Ishikawa (cell line): Measurements from ENCODE around the gene CARD16.

Experiments used
- CEBPB ChIP-seq: IDR thresholded peaks from 2 replicates; pipeline ENCODE4 v1.6.1; 2012
- CREB1 ChIP-seq: IDR thresholded peaks from 2 replicates; pipeline ENCODE4 v1.6.1; 2012; ENCODE audit warnings: low read depth
- EGR1 ChIP-seq: IDR thresholded peaks from 2 replicates; pipeline ENCODE4 v1.6.1; 2012
- EP300 ChIP-seq: IDR thresholded peaks from 2 replicates; pipeline ENCODE4 v1.6.1; 2012; ENCODE audit warnings: borderline replicate concordance
- FOXM1 ChIP-seq: IDR thresholded peaks from 2 replicates; pipeline ENCODE4 v1.6.1; 2012; ENCODE audit warnings: low read depth, borderline replicate concordance
- NFIC ChIP-seq: IDR thresholded peaks from 2 replicates; pipeline ENCODE4 v1.6.1; 2012
- RAD21 ChIP-seq: IDR thresholded peaks from 2 replicates; pipeline ENCODE4 v1.6.1; 2012; ENCODE audit warnings: low read depth
- TAF1 ChIP-seq: IDR thresholded peaks from 2 replicates; pipeline ENCODE4 v1.6.1; 2012; ENCODE audit warnings: low read depth, mild to moderate bottlenecking
- TCF12 ChIP-seq: IDR thresholded peaks from 2 replicates; pipeline ENCODE4 v1.6.1; 2012; ENCODE audit warnings: low read depth
- TEAD4 ChIP-seq: IDR thresholded peaks from 2 replicates; pipeline ENCODE4 v1.6.1; 2012
- YY1 ChIP-seq: IDR thresholded peaks from 2 replicates; pipeline ENCODE4 v1.6.1; 2012; ENCODE audit warnings: low read depth
- ZBTB7A ChIP-seq: IDR thresholded peaks from 2 replicates; pipeline ENCODE4 v1.6.1; 2012; ENCODE audit warnings: low read depth
- TF ChIP-seq, protein P1 (sequence below): IDR thresholded peaks from 2 replicates; pipeline ENCODE4 v1.6.1; 2012
- TF ChIP-seq, protein P2 (sequence below): IDR thresholded peaks from 2 replicates; pipeline ENCODE4 v1.6.1; 2012; ENCODE audit warnings: low read depth, mild to moderate bottlenecking
- TF ChIP-seq, protein P3 (sequence below): IDR thresholded peaks from 2 replicates; pipeline ENCODE4 v1.6.1; 2012

CARD16 gene

DNA sequence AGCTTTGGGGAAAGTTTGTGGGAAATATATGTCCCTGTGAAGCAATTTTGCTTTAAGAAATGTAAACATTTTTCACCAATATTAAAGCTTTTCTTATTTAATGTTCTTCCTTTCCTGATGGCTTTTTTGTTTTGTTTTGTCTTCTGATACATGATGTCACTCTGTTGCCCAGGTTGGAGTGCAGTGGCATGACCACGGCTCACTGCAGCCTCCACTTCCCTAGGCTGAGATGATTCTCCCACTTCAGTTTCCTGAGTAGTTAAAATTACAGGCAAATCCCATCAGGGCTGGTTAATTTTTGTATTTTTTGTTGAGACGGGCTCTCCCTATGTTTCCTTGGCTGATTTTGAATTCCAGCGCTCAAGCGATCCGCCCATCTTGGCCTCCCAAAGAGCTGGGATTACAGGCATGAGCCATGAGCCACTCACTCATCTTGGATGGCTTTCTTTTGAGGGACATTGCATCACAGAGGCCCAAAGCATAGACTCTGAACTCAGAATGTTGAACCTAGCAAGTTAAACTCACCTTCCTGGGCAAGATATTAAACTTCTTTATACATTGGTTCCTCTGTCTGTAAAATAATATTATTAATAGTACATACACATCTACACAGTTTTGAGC, 651 bp upstream of the CARD16 start:
- TF ChIP-seq TCF12 (no peak), YY1 (no peak), TAF1 (no peak), ZBTB7A (no peak), FOXM1 (no peak), CREB1 (no peak), EP300 (no peak), CEBPB (no peak), TEAD4 (no peak), EGR1 (no peak), RAD21 (no peak), NFIC (no peak)
- TF ChIP-seq, protein P1, sequence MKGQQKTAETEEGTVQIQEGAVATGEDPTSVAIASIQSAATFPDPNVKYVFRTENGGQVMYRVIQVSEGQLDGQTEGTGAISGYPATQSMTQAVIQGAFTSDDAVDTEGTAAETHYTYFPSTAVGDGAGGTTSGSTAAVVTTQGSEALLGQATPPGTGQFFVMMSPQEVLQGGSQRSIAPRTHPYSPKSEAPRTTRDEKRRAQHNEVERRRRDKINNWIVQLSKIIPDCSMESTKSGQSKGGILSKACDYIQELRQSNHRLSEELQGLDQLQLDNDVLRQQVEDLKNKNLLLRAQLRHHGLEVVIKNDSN: no peak
- TF ChIP-seq, protein P2, sequence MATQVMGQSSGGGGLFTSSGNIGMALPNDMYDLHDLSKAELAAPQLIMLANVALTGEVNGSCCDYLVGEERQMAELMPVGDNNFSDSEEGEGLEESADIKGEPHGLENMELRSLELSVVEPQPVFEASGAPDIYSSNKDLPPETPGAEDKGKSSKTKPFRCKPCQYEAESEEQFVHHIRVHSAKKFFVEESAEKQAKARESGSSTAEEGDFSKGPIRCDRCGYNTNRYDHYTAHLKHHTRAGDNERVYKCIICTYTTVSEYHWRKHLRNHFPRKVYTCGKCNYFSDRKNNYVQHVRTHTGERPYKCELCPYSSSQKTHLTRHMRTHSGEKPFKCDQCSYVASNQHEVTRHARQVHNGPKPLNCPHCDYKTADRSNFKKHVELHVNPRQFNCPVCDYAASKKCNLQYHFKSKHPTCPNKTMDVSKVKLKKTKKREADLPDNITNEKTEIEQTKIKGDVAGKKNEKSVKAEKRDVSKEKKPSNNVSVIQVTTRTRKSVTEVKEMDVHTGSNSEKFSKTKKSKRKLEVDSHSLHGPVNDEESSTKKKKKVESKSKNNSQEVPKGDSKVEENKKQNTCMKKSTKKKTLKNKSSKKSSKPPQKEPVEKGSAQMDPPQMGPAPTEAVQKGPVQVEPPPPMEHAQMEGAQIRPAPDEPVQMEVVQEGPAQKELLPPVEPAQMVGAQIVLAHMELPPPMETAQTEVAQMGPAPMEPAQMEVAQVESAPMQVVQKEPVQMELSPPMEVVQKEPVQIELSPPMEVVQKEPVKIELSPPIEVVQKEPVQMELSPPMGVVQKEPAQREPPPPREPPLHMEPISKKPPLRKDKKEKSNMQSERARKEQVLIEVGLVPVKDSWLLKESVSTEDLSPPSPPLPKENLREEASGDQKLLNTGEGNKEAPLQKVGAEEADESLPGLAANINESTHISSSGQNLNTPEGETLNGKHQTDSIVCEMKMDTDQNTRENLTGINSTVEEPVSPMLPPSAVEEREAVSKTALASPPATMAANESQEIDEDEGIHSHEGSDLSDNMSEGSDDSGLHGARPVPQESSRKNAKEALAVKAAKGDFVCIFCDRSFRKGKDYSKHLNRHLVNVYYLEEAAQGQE: no peak
- TF ChIP-seq, protein P3, sequence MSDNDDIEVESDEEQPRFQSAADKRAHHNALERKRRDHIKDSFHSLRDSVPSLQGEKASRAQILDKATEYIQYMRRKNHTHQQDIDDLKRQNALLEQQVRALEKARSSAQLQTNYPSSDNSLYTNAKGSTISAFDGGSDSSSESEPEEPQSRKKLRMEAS: no peak

DNA sequence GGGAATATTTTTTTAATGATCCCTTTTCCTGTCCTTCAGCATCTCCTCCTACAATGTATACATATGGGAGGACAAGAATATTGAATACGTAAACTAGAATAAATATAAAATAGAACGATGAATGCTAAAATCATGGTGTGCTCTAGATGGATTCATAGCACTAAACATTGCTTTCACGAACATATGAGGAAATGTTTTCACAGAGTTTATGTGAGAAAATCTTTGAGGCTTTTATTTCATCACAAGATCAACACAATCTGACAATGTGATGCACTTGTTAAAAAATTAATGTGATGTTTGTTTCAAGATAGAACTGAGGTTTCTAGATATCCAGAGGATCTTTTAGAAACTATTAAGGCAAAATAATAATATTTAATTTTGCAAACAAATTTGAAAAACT, 3.0 kb downstream of the CARD16 start:
- TF ChIP-seq EP300 (no peak), NFIC (no peak), FOXM1 (no peak), CEBPB (no peak), EGR1 (no peak), TCF12 (no peak), ZBTB7A (no peak), TAF1 (no peak), RAD21 (no peak), CREB1 (no peak), TEAD4 (no peak), YY1 (no peak)
- TF ChIP-seq, protein P1: no peak
- TF ChIP-seq, protein P2: no peak
- TF ChIP-seq, protein P3: no peak

DNA sequence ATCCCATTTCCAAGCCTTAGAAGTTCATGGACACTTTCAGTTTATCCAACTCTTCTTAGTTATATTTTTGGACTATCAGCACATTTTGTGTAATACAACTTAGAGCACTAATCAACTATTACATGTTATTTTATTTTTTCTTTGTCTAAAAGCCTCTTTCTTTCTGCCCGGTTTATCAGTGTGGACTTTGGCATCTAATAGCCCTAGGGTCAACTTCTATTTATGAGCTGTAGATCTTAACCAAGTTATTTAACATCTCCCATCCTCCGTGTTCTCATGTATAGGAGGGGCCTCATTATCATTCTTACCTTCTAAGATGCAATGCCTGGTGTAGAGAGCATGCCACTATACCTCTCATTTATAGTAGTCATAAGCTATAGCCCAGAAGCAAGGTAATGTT, 4.4 kb downstream of the CARD16 start:
- no peak for TF ChIP-seq ZBTB7A
- no peak for TF ChIP-seq NFIC
- no peak for TF ChIP-seq CEBPB
- TF ChIP-seq, protein P2: no peak
- TF ChIP-seq EGR1: no peak
- no peak for TF ChIP-seq RAD21
- no peak for TF ChIP-seq EP300
- no peak for TF ChIP-seq TEAD4
- TF ChIP-seq, protein P3: no peak
- TF ChIP-seq TCF12: no peak
- no peak for TF ChIP-seq CREB1
- TF ChIP-seq, protein P1: no peak
- no peak for TF ChIP-seq TAF1
- no peak for TF ChIP-seq FOXM1
